Transverse colon (tissue), 4 donors: ENCODE results near the gene TMEM106C. TPM values are rescaled to one million over a fixed set of nuclear protein-coding genes. Genes with fewer than 3 reads are reported as not detected.

Experiments
- DNase-seq: peaks from one replicate; pipeline ENCODE4 v3.0.0-alpha.2; 2019
- H3K27ac ChIP-seq, 4 donors: fragments of 200-600 bp; sonication (generic); 2 replicates each; pipeline ENCODE4 v1.5.1; 2016 to 2018; ENCODE audit warnings: inconsistent platforms in 4 of 4
- H3K27me3 ChIP-seq: fragments of 200-600 bp; sonication (generic); 2 replicates; pipeline ENCODE4 v1.5.1; 2017; ENCODE audit warnings: inconsistent platforms
- H3K36me3 ChIP-seq, 4 donors: fragments of 200-600 bp; sonication (generic); 2 replicates each; pipeline ENCODE4 v1.5.1; 2017 to 2019; ENCODE audit warnings: inconsistent platforms in 4 of 4
- H3K4me1 ChIP-seq, 4 donors: fragments of 200-600 bp; sonication (generic); 2 replicates each; pipeline ENCODE4 v1.5.1; 2017 to 2020; ENCODE audit warnings: inconsistent platforms in 4 of 4
- H3K4me3 ChIP-seq, 4 donors: fragments of 200-600 bp; sonication (generic); 1 replicate in 1 of 4; 2 replicates in 3 of 4; pipeline versions ENCODE4 v1.5.1 to v1.6.1; 2017 to 2019; ENCODE audit warnings: inconsistent platforms in 4 of 4
- H3K9me3 ChIP-seq, 2 donors: fragments of 200-600 bp; sonication (generic); 2 replicates each; pipeline ENCODE4 v1.5.1; 2017 to 2019; ENCODE audit warnings: inconsistent platforms in 2 of 2
- EP300 ChIP-seq: sonication (generic); formaldehyde crosslinking; IDR thresholded peaks from one replicate; pipeline ENCODE4 v1.6.1; 2017; ENCODE audit warnings: antibody characterized with exemption, low read depth
- POLR2A ChIP-seq: fragments of 450-650 bp; IDR thresholded peaks from one replicate; pipeline ENCODE4 v1.6.1; 2016; ENCODE audit warnings: antibody characterized with exemption, mild to moderate bottlenecking, moderate library complexity
- POLR2AphosphoS5 ChIP-seq, 3 donors: sonication (generic); formaldehyde crosslinking; IDR thresholded peaks; one replicate each; pipeline ENCODE4 v1.6.1; 2016; ENCODE audit warnings: antibody characterized with exemption in 3 of 3
- WGBS, 2 donors: methylation state at CpG; one replicate each; pipeline ENCODE4 v1.1.5; 2018; ENCODE audit warnings: low coverage in 1 of 2; 5-methylcytosine and 5-hydroxymethylcytosine counted together
- in situ Hi-C, 4 donors: fragments of 200-750 bp; cut with MboI; loops; one replicate each; pipeline versions ENCODE4 v1.15.0 to v1.15.1; 2017; ENCODE audit warnings: low sequenced_read_pairs in 3 of 4, low pct_ligation_motif_present in 1 of 4, low pct_unique_long_range_greater_than_20kb in 1 of 4
- intact Hi-C: fragments of 100-400 bp; cut with DNase I; formaldehyde crosslinking; loops from one replicate; pipeline ENCODE4 v1.15.1; 2023; ENCODE audit warnings: low total_unique reads
- total RNA-seq, 4 donors: library from RNA; depleted of rRNA; stranded (reverse); fragments of >200 nt; gene quantifications; one replicate each; pipeline ENCODE4 v1.1.0, GENCODE V29; 2016
- TF ChIP-seq, protein P1 (sequence below), 5 experiments: fragments of 200-600 bp in 3 of 5; fragments of 450-650 bp in 2 of 5; sonication (generic) in 3 of 5; IDR thresholded peaks; 1 replicate in 2 of 5; 2 replicates in 3 of 5; pipeline ENCODE4 v1.5.1; 2016 to 2017; ENCODE audit warnings: antibody characterized with exemption in 5 of 5, inconsistent platforms in 3 of 5, mild to moderate bottlenecking in 2 of 5, moderate library complexity in 1 of 5

Gene TMEM106C
- total RNA-seq, 4 donors from 2014 or later: 51.9 to 258 (median 113) TPM

DNA sequence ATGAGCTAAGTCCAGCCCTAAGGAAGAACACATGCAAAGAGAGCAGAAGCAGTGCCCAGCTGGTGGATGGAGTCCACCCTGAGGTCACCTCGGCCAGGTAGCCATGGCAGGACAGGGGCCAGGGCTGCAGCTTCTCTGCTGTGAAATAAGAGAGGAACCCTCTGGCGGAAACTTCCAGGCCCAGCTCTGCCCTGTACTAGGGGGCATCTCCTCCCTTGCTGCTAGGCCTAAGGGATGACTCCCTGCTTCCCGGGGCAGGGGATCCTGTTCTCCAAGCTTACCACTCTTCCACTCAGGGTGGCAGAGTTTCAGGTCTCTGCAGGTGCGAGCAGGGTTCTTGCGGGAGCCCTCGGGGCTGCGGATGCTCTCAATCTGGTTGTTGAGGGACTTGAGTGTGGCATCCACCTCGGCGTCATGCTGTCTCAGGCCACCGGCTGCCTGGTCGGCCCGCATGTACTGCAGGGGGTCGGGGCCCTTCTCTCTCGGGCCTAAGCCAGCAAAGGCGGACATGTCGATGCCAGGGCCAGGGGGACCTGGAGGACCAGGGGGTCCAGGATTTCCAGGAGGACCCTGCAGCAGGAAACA lies 11.7 kb downstream of the TMEM106C start:
- Histone ChIP-seq H3K9me3 (no peaks in the 10 kb centered on the region), H3K4me1 (no peaks in the 10 kb centered on the region), H3K27ac (no peak overlapping the region), H3K4me3 (no peak overlapping the region), H3K27me3 (no peaks in the 10 kb centered on the region), H3K36me3 (no peaks in the 10 kb centered on the region)
- DNase-seq: no peak
- in situ Hi-C loops (no loop called here), intact Hi-C loops (no loop called here)
- TF ChIP-seq POLR2AphosphoS5 (IDR thresholded peaks at IDR 0.05) (no peak), POLR2A (no peak), EP300 (no peak)
- TF ChIP-seq, protein P1, sequence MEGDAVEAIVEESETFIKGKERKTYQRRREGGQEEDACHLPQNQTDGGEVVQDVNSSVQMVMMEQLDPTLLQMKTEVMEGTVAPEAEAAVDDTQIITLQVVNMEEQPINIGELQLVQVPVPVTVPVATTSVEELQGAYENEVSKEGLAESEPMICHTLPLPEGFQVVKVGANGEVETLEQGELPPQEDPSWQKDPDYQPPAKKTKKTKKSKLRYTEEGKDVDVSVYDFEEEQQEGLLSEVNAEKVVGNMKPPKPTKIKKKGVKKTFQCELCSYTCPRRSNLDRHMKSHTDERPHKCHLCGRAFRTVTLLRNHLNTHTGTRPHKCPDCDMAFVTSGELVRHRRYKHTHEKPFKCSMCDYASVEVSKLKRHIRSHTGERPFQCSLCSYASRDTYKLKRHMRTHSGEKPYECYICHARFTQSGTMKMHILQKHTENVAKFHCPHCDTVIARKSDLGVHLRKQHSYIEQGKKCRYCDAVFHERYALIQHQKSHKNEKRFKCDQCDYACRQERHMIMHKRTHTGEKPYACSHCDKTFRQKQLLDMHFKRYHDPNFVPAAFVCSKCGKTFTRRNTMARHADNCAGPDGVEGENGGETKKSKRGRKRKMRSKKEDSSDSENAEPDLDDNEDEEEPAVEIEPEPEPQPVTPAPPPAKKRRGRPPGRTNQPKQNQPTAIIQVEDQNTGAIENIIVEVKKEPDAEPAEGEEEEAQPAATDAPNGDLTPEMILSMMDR (IDR thresholded peaks at IDR 0.05): no peak
- WGBS, 2 donors: 95% methylated on average over 16 of the region's 16 CpGs; no CpG with 5 or more reads in 1 of the 2 donors

DNA sequence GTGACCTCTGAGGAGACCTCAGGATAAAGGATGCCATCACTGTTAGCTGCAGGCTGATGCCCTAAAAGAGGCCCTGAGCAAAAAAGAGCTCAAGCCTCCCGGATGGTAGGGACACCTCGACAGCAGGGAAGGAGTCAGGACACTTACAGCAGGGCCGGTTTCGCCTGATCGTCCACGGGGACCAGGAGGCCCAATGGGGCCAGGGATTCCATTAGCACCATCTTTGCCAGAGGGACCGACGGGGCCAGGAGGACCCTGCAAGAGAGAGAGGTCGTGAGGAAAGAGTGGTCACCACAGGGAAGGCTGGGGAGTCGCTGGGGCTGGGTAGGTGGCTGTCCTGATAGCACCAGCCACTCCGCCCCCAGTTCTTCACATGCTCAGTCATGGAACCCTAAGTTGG lies 12.4 kb downstream of the TMEM106C start:
- Histone ChIP-seq H3K9me3 (no peaks in the 10 kb centered on the region), H3K4me3 (no peak overlapping the region), H3K27ac (no peak overlapping the region), H3K27me3 (no peaks in the 10 kb centered on the region), H3K36me3 (no peaks in the 10 kb centered on the region), H3K4me1 (no peaks in the 10 kb centered on the region)
- 97% methylated on average over 11 of the region's 11 CpGs; no CpG with 5 or more reads in 1 of the 2 donors for WGBS, 2 donors
- no peak for DNase-seq
- intact Hi-C loops: no loop called here
- TF ChIP-seq, protein P1 (IDR thresholded peaks at IDR 0.05): no peak
- no peak for TF ChIP-seq POLR2AphosphoS5 (IDR thresholded peaks at IDR 0.05)
- no peak for TF ChIP-seq POLR2A
- TF ChIP-seq EP300: no peak
- in situ Hi-C loops: no loop called here

DNA sequence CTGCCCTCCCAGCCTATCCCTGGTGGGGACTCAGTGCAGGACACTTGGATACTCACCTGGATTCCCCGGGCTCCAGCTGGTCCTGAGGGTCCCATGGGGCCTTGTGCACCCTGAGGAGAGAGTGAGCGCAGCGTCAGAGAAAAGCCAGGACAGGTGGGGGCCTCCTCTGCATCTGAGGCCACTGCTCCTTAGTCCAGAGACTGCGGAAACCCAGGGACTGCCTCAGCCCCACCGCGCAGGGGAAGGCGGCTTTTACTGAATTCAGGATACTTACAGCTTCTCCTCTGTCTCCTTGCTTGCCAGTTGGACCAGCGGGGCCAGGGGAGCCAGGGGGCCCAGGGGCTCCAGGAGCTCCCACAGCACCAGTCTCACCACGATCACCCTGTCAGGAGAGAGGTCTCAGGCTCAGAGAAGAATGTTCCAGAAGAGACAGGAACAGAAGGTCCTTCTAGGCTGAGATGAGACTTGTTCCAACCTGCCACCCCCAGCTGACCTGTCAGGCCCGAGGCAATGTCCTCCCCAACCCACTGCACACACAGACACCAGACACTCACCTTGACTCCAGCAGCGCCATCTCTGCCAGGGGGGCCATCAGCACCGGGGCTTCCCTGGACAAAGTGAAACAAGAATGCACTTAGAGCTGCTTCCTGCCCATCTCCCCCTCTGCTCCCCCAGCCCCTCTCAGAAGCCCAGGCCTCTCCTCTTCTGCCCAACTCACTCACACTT lies 13.8 kb downstream of the TMEM106C start:
- in situ Hi-C loops: no loop called here
- DNase-seq: no peak
- TF ChIP-seq, protein P1 (IDR thresholded peaks at IDR 0.05): no peak
- no peak for TF ChIP-seq EP300
- no peak for TF ChIP-seq POLR2AphosphoS5 (IDR thresholded peaks at IDR 0.05)
- no peak for TF ChIP-seq POLR2A
- H3K4me3 ChIP-seq: no peak overlapping the region
- intact Hi-C loops: no loop called here
- H3K27me3 ChIP-seq: peaks cover 3% of the 10 kb centered on the region
- WGBS, 2 donors: 80% methylated on average over 9 of the region's 12 CpGs; no CpG with 5 or more reads in 1 of the 2 donors
- H3K36me3 ChIP-seq: no peaks in the 10 kb centered on the region
- H3K4me1 ChIP-seq: peaks cover 0 to 7% (median 2%) of the 10 kb centered on the region in 4 donors
- H3K9me3 ChIP-seq: no peaks in the 10 kb centered on the region
- no peak overlapping the region for H3K27ac ChIP-seq

DNA sequence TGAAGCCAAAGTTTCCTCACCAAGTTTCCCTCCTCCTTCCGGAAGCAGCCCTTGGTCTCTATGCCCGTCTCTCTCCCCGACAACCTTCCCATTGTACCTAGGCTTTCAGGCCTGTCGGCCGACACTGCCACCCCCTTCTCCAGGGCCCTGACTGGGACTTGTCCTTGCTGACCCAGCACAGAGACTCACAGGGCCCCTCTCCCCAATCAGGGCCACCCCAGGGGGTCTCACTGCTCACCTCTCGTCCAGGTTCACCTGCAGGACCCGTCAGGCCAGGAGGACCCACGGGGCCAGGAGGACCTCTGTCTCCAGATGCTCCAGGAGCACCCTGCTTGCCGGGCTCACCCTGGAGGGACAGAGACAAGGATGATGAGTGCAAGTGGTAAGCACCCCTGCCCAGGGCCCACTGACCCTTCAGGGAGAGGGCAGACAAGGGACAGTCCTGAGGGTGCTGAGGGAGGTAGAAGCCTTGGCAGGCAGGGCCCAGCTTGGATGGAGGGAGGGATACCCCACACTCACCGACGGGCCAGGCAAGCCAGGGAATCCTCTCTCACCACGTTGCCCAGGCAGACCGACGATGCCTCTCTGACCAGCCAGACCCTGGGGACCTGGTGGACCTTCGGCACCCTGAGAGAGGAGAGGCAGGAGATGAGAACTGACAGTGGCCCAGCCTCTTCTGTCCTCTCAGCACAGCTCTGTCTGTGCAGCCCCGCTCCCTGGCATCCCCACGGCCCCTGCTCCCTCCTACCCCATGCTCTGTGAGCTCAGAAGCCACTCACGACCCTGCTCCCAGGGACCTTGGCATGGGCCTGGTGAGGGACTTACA lies 14.6 kb downstream of the TMEM106C start:
- WGBS, 2 donors: 82% methylated on average over 16 of the region's 18 CpGs; no CpG with 5 or more reads in 1 of the 2 donors
- Histone ChIP-seq H3K27me3 (peaks cover 3% of the 10 kb centered on the region), H3K4me1 (peaks cover 0 to 7% (median 2%) of the 10 kb centered on the region in 4 donors), H3K27ac (no peak overlapping the region), H3K9me3 (no peaks in the 10 kb centered on the region), H3K4me3 (no peak overlapping the region), H3K36me3 (no peaks in the 10 kb centered on the region)
- in situ Hi-C loops: no loop called here
- intact Hi-C loops: no loop called here
- DNase-seq: no peak
- TF ChIP-seq EP300 (no peak), POLR2AphosphoS5 (IDR thresholded peaks at IDR 0.05) (no peak), POLR2A (no peak)
- TF ChIP-seq, protein P1 (IDR thresholded peaks at IDR 0.05): no peak
